Activated naive CD4-positive, alpha-beta T cell treated with anti-CD3 and anti-CD28 coated beads, Interleukin-2, amount 50 U/mL, for 24 hours (primary cell): Measurements from ENCODE around the gene C10orf90.

ENCODE experiments used
- H3K27ac Mint-ChIP-seq: one replicate; pipeline ENCODE4 v1.8.0; 2021; ENCODE audit warnings: mild to moderate bottlenecking, mixed read lengths
- H3K27me3 Mint-ChIP-seq: one replicate; pipeline ENCODE4 v1.8.0; 2021; ENCODE audit warnings: mixed read lengths
- H3K36me3 Mint-ChIP-seq: one replicate; pipeline ENCODE4 v1.8.0; 2021; ENCODE audit warnings: mixed read lengths
- H3K4me1 Mint-ChIP-seq: one replicate; pipeline ENCODE4 v1.8.0; 2021; ENCODE audit warnings: mixed read lengths
- H3K4me3 Mint-ChIP-seq: one replicate; pipeline ENCODE4 v1.8.0; 2021; ENCODE audit warnings: mild to moderate bottlenecking, mixed read lengths
- H3K9me3 Mint-ChIP-seq: one replicate; pipeline ENCODE4 v1.8.0; 2021; ENCODE audit warnings: mixed read lengths

The C10orf90 gene

DNA sequence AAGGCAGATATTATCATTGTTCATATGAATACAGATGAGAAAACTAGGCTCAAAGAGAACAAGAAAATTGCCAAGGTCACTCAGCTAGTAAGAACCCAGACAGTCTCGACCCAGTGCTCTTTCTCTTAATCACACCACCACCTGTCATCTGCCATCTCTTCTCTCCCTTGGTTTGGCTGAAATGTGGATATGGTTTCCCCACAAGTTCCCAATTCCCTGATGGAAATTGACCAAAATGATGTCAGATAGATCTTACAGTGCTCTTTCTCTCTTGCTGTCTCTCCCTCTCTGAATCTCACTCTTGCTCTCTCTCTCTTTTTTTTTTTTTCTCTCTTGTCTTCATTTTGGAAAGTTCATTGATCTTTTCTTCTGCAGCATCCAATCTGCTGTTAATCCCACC is 9.1 kb downstream of the C10orf90 start:
- H3K4me3 Mint-ChIP-seq, result no peak overlapping the region
- H3K27ac Mint-ChIP-seq, result no peak overlapping the region
- H3K9me3 Mint-ChIP-seq, result peaks cover 5% of the 10 kb centered on the region
- peaks cover 8% of the 10 kb centered on the region for H3K27me3 Mint-ChIP-seq
- H3K4me1 Mint-ChIP-seq, result no peaks in the 10 kb centered on the region
- no peaks in the 10 kb centered on the region for H3K36me3 Mint-ChIP-seq

DNA sequence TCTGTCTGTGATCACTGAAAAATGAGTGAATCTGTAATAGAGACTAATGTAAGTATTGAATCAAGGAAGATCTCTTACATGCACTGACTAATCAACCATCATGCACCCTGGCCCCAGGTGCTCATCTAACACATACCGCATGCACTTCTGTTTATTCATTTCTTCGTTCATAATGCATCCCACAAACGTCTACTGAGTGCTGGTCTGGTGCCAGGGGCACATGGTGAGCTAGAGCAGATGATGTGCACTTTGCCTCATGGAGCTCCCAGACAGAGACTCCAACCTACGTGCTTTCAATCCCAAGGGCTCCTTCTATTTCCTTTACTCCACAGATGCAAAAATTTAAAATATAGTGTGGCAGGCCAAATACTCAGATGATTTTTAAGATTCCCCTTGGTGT is 10.7 kb downstream of the C10orf90 start:
- no peak overlapping the region for H3K4me3 Mint-ChIP-seq

DNA sequence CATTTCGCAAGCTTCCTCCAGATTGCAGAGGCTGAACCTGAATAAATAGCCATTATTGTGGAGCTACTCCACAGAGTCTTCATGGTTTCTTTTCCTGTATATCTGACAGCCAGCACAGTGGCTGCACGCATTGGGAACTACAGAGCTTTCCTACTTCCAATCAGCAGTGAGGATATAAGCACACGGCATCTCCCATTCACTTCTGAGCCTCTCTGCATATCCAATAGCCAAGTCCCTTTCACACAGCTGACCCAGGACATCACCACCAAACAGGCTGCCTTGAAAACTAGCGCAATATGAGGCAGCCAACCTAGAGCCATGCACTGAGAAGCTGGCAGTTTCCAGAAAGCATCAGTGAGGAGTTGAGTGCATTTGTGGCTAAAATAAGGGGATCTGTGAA is 11.6 kb downstream of the C10orf90 start:
- Mint-ChIP-seq H3K4me3 (no peak overlapping the region), H3K9me3 (no peaks in the 10 kb centered on the region), H3K4me1 (no peaks in the 10 kb centered on the region), H3K36me3 (no peaks in the 10 kb centered on the region), H3K27me3 (no peaks in the 10 kb centered on the region), H3K27ac (no peak overlapping the region)

More for the DNA sequence above, 10.7 kb downstream of the C10orf90 start:
- H3K36me3 Mint-ChIP-seq, result no peaks in the 10 kb centered on the region
- no peaks in the 10 kb centered on the region for H3K4me1 Mint-ChIP-seq
- H3K27ac Mint-ChIP-seq, result no peak overlapping the region
- H3K9me3 Mint-ChIP-seq, result no peaks in the 10 kb centered on the region
- H3K27me3 Mint-ChIP-seq, result peaks cover 4% of the 10 kb centered on the region

DNA sequence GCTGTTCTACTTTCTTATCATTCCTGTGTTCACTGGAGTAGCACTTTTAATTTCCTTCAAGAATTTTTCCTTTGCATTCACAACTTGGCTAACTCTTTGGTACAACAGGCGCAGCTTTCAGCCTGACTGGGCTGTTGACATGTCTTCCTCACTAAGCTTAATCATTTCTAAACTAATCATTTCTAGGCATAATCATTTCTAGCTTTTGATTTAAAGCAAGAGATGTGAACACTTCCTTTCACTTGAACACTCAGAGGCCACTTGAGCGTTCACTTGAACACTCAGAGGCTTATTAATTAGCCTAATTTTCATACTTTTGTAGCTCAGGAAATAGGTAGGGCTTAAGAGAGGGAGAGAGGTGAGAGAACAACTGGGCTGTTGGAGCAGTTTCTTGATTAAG is 15.9 kb downstream of the C10orf90 start:
- H3K27ac Mint-ChIP-seq, result no peak overlapping the region
- H3K4me1 Mint-ChIP-seq, result no peaks in the 10 kb centered on the region
- no peaks in the 10 kb centered on the region for H3K9me3 Mint-ChIP-seq
- no peak overlapping the region for H3K4me3 Mint-ChIP-seq
- H3K36me3 Mint-ChIP-seq, result no peaks in the 10 kb centered on the region
- H3K27me3 Mint-ChIP-seq, result no peaks in the 10 kb centered on the region

DNA sequence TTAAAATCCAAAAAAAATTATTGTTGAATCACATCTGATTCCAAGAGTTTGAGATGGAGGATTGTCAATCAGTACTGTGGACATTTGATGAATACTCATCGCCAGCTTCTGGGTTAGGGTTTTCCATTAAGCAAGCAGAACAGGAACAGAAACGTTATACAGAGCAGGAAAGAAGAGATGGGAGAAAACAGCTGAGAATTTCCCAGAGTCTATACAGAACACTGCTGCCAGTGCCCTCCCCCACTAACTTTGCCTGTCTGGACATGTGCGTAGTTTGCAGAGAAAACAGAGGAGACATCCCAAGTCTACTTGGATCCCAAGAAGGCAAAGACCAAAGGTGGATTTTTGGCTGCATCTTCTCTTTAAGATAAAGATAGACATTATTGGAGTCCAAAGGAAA is 19.0 kb downstream of the C10orf90 start:
- Mint-ChIP-seq H3K27me3 (no peaks in the 10 kb centered on the region), H3K9me3 (no peaks in the 10 kb centered on the region), H3K27ac (no peak overlapping the region), H3K4me3 (no peak overlapping the region), H3K4me1 (no peaks in the 10 kb centered on the region), H3K36me3 (no peaks in the 10 kb centered on the region)

DNA sequence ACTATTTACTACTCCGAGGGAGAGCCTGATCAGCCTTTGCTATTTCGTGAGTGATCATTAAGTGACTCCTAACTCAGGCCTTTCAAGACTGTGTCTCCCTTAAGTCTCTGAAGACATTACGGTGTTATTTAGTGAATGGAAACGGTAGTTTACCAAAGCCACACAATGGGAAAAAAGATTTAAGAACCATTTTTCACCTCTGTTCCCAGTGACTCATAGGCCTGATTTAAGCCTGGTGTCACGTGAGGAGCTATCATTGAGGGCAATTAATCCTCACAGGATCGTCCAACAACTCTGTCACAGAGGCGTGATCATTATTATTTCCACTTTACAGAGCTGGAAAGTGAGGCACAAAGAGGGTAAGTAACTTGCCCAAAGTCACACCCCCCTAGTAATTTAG is 20.3 kb downstream of the C10orf90 start:
- Mint-ChIP-seq H3K4me1 (no peaks in the 10 kb centered on the region), H3K36me3 (no peaks in the 10 kb centered on the region), H3K9me3 (no peaks in the 10 kb centered on the region), H3K4me3 (no peak overlapping the region), H3K27me3 (no peaks in the 10 kb centered on the region), H3K27ac (no peak overlapping the region)

DNA sequence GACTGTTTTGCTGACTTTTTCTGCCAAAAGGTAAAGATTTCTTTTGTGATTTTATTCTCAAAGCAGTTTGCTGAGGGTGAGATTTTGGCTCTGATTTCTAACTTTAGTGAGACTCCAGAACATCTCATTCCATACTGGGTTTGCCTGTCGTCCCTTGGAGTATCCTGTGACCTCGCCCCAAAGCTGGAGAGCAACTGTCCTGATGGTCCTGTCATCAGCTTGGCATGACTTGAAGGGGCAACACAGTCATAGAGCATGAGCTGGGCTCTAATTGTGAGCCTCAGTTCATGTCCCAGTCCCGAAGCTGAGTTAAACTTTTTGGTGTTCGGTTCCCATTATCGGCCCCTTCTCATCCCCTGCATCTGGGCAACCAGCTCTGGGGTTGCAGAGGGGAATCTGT is 23.4 kb downstream of the C10orf90 start:
- Mint-ChIP-seq H3K27me3 (no peaks in the 10 kb centered on the region), H3K4me3 (no peak overlapping the region), H3K4me1 (no peaks in the 10 kb centered on the region), H3K36me3 (no peaks in the 10 kb centered on the region), H3K9me3 (no peaks in the 10 kb centered on the region), H3K27ac (no peak overlapping the region)

DNA sequence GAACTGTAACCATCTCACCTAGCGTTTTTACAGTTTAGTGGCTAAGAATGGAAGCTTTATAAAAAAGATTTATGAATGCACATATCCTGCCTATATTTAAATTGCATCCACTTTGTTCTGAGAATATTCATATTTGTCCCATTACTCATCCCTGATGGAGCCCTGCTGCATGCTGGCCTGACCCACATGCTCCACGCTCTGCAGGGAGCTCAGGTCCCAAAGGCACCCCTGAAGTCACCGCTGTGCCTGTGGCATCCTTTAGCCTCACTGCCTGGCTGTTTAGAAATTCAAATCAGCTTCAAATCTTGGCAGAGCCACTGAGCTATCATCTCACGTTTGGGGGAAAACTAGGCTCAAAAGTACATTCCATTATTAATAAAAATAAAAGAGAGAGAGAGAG is 24.4 kb downstream of the C10orf90 start:
- Mint-ChIP-seq H3K27me3 (no peaks in the 10 kb centered on the region), H3K4me1 (no peaks in the 10 kb centered on the region), H3K9me3 (no peaks in the 10 kb centered on the region), H3K27ac (no peak overlapping the region), H3K4me3 (no peak overlapping the region), H3K36me3 (no peaks in the 10 kb centered on the region)

DNA sequence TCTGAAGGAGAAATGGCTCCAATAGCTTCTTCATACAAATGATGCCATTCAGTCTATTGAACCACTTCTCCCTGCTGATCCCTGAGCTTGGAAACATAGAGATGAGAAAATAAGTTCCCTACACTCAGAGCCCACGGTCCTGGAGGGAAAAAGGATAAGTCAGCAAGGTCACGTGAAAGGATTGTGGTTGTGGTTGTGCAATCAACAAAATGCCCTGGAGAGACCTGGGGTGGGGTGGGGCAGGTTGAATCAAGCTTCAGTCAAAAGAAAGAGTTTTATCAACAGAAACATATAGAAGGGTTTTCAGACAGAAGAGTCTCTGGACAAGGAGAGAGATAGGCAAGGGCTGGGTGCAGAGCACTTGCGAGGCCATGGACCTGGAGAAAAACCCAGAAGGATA is 30.1 kb downstream of the C10orf90 start:
- Mint-ChIP-seq H3K9me3 (no peaks in the 10 kb centered on the region), H3K4me3 (no peak overlapping the region), H3K4me1 (no peaks in the 10 kb centered on the region), H3K36me3 (no peaks in the 10 kb centered on the region), H3K27ac (no peak overlapping the region), H3K27me3 (no peaks in the 10 kb centered on the region)

DNA sequence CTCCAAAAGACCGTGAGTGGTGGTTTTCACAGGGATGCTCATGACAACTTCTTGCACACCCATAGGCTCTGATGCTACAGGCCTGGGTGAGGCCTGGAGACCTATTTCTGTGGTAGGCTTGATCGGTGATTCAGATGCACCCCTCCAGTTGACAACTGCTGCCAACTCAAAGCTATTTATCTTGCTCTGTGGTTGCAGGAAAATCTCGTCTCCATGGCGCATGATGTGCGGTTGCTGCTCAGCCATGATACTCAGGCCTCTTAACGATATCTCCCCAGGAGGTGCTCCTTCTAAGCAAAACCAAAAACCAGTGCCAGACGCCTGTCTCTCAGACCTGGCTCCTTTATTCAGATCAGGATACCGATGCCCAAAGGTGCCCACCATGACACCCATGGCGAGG is 31.4 kb downstream of the C10orf90 start:
- Mint-ChIP-seq H3K27me3 (no peaks in the 10 kb centered on the region), H3K4me3 (no peak overlapping the region), H3K27ac (no peak overlapping the region), H3K36me3 (no peaks in the 10 kb centered on the region), H3K4me1 (no peaks in the 10 kb centered on the region), H3K9me3 (no peaks in the 10 kb centered on the region)

DNA sequence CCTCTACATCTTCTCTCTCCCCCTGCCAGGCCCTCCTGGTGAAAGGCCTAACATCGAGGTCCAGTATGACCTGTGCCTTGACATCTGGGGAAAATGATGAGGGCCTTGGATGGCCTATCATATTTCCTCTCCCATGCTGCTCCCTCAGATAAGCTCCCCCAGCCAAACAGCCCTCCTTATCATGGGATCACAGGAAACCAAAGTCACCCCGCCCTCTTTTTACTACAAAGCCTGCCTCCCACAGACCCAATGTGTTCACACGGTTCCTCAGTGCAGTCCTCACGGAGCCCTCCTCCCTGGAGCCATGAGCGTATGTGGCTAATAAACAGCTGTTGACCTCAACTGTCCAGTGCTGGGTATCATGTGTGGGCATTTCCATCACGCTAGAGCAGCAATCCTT is 32.0 kb downstream of the C10orf90 start:
- no peak overlapping the region for H3K4me3 Mint-ChIP-seq
- no peak overlapping the region for H3K27ac Mint-ChIP-seq
- H3K27me3 Mint-ChIP-seq, result no peaks in the 10 kb centered on the region
- no peaks in the 10 kb centered on the region for H3K9me3 Mint-ChIP-seq
- no peaks in the 10 kb centered on the region for H3K36me3 Mint-ChIP-seq
- no peaks in the 10 kb centered on the region for H3K4me1 Mint-ChIP-seq

DNA sequence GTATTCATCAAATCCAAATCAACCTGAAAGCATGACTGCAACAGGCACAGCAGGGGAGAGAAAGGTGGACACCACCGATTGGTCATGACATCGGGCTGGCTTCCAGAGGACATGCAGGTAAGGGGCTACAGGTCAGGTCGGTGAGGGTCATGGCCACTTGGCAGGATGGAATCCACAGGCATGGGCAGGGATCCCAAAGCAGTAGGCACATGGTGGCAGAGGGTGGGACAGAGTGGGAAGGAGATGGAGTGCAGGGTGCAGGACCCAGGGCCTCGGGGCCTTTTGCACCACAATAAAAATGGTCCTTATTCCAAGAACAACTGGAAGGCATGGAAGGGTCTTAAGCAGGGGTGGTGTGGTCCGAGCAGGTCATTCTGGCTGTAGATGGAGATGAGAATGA is 33.0 kb downstream of the C10orf90 start:
- no peak overlapping the region for H3K4me3 Mint-ChIP-seq
- no peaks in the 10 kb centered on the region for H3K4me1 Mint-ChIP-seq
- H3K27ac Mint-ChIP-seq, result no peak overlapping the region
- H3K9me3 Mint-ChIP-seq, result no peaks in the 10 kb centered on the region
- H3K27me3 Mint-ChIP-seq, result no peaks in the 10 kb centered on the region
- H3K36me3 Mint-ChIP-seq, result no peaks in the 10 kb centered on the region

DNA sequence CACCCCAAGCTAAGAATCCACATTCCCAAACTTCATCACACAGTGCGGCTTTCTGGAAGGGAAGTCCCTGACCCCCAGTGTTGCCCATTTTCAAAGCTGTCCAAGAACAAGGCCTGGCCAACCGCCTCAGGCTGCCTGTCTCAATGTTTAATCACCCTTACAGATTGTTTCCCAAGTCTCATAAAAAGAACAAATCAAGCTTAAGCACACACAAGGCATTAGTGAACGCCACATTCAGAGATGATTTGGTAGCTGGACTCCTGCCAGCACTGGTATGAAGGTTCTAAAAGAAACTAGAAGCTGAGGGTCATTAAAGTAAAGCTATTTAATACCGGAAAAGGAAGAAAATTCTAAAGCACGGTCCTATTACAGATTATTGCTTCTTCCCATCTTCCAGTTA is 35.6 kb downstream of the C10orf90 start:
- Mint-ChIP-seq H3K27ac (no peak overlapping the region), H3K36me3 (no peaks in the 10 kb centered on the region), H3K4me1 (no peaks in the 10 kb centered on the region), H3K9me3 (no peaks in the 10 kb centered on the region), H3K27me3 (no peaks in the 10 kb centered on the region), H3K4me3 (no peak overlapping the region)

DNA sequence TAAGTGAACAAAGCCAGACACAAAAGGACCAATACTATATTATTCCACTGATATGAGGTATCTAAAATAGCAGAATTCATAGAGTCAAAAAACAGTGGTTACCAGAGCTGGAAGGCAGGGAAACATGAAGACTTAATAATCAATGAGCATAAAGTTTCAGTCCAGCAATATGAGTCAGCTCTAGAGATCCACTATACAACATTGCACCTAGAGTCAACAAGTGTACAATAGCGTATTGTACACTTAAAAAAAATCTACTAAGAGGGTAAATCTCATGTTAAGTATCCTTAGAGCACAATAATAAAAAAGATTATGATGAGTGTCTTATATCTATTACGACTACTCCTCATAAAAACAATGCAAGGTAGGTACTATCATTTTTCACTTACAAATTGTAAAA is 36.1 kb downstream of the C10orf90 start:
- Mint-ChIP-seq H3K27ac (no peak overlapping the region), H3K4me1 (no peaks in the 10 kb centered on the region), H3K36me3 (no peaks in the 10 kb centered on the region), H3K4me3 (no peak overlapping the region), H3K9me3 (no peaks in the 10 kb centered on the region), H3K27me3 (no peaks in the 10 kb centered on the region)

DNA sequence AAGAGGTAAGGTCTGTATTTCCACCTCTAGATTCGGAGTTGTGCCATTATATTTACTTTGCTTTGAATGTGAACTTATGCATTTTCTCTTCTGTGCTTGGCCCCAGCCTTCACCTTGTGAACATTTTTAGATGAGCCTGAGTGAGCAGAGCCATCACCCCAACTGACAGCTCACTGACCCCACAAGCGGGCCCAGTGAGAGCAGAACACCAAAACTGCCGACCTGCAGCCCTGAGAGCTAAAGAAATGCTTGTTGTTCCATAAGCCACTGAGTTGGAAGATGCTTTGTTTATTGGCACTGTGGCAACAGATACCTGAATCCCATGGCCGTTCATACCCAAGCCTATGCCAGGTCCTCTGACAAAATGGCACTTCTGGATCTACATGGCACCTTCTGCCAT is 37.8 kb downstream of the C10orf90 start:
- H3K36me3 Mint-ChIP-seq, result no peaks in the 10 kb centered on the region
- H3K4me1 Mint-ChIP-seq, result no peaks in the 10 kb centered on the region
- H3K4me3 Mint-ChIP-seq, result no peak overlapping the region
- no peaks in the 10 kb centered on the region for H3K27me3 Mint-ChIP-seq
- H3K9me3 Mint-ChIP-seq, result no peaks in the 10 kb centered on the region
- H3K27ac Mint-ChIP-seq, result no peak overlapping the region

DNA sequence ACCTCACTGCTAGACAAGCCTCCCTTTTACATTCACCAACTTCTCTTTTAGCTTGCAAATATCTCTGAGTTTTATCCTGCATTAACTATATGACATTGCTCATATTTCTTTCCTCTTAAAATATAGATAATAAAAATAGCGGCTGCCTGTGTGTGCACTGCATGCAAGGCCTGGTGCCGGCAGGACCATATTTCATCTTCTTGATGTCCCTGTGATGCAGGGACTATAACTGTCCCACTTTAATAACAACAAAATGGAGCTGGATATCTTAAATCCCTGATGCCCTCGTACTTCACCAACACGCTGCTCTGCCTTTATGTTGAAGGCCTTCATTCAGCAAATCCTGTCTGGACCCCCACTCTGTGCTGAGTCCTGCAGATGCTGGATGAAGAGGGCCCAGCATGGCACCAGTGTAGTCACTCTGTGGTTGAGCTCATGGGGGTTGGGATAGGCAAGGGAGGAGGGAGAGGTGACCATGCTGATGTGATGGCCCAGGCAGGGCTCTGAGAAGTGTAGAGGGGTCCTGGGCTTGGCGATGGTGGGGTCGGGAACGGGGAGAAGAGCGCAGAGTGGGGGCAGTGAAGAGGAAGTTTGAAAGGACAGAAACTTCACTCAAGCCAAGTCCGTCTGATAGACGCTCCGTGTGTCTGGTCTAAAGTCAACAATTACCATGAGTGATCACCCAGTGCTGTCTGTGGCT is 40.4 kb downstream of the C10orf90 start:
- no peaks in the 10 kb centered on the region for H3K27me3 Mint-ChIP-seq
- no peaks in the 10 kb centered on the region for H3K9me3 Mint-ChIP-seq
- no peak overlapping the region for H3K27ac Mint-ChIP-seq

DNA sequence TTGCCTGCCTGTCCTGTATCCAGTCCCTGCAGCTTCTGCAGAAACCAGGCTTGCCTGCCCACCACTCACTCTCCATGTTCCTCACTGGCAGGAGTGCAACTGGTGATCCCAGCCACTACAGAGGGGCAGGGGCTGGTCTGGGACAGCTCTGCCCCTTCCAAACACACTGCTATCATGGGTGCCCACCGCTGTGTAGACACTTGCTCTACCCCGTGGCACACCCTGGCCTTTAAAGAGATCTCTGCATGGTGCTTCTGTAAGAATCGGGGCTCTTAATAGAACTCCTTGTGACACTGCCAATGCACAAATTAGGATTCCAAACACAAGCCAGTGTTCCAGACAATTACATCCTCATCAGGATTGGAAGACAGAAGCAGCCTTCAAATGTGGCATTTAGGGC is 41.7 kb downstream of the C10orf90 start:
- Mint-ChIP-seq H3K27ac (no peak overlapping the region), H3K9me3 (no peaks in the 10 kb centered on the region), H3K36me3 (no peaks in the 10 kb centered on the region), H3K27me3 (no peaks in the 10 kb centered on the region), H3K4me3 (no peak overlapping the region), H3K4me1 (no peaks in the 10 kb centered on the region)

More for the DNA sequence above, 40.4 kb downstream of the C10orf90 start:
- H3K36me3 Mint-ChIP-seq, result no peaks in the 10 kb centered on the region
- no peaks in the 10 kb centered on the region for H3K4me1 Mint-ChIP-seq
- H3K4me3 Mint-ChIP-seq, result no peak overlapping the region
